ENCODE results near the gene LRRN1. TPM values are rescaled to one million over a fixed set of nuclear protein-coding genes. Genes with fewer than 3 reads are reported as not detected.

Gene LRRN1
- 0.07 TPM in 1 of 2 replicates, not detected in the other for total RNA-seq

GRCh38 chr3:3799173-3800079 is at the start of gene LRRN1:
Gene LRRN1, plus strand, starts transcription at chr3:3799431. Its CDS starts 45,211 bp downstream, at chr3:3844642.

Data from thoracic aorta endothelial cell (primary cell).